ENCODE results near the gene STYXL2.
A peak's percentile ranks its signal among the peaks of the same experiment; 100 is the strongest.

Gene STYXL2

DNA sequence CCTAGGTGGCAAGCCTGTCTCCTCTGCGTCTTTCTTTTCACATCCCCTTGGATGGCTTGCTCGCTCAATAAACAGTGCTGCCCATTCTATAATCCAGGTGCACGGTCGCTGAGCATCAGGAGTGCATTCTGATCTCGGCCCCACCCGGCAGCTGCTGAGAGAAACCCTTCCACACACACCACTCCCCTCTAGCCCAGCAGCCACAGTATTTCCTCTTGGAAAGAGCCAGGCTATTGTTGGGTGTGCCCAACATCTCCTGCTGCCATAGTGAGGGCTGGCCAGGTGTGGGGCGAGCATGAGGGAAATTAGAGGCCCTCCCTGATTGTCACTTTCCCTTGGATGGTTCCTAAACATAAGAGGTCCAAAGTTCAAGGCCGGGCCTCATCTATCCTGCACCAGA, 28.4 kb upstream of the STYXL2 start:
- ATAC-seq: no peak
- TF ChIP-seq ZC3H10 (CRISPR knock-in tag; IDR thresholded peaks at IDR 0.05): no peak
- no peak for TF ChIP-seq ZFP30 (CRISPR knock-in tag; IDR thresholded peaks at IDR 0.05)
- TF ChIP-seq ZNF70 (CRISPR knock-in tag; IDR thresholded peaks at IDR 0.05): no peak
- no peak for TF ChIP-seq ZFP3 (CRISPR knock-in tag; IDR thresholded peaks at IDR 0.05)
- TF ChIP-seq SNAI2 (CRISPR knock-in tag; IDR thresholded peaks at IDR 0.05): no peak
- TF ChIP-seq POU6F1 (CRISPR knock-in tag; IDR thresholded peaks at IDR 0.05; ENCODE audit: borderline replicate concordance, low read depth): no peak
- TF ChIP-seq ISL1 (CRISPR knock-in tag; IDR thresholded peaks at IDR 0.05): no peak
- TF ChIP-seq GLIS3 (CRISPR knock-in tag; IDR thresholded peaks at IDR 0.05): no peak
- TF ChIP-seq CSDC2 (CRISPR knock-in tag; IDR thresholded peaks at IDR 0.05): no peak
- TF ChIP-seq, protein P1, sequence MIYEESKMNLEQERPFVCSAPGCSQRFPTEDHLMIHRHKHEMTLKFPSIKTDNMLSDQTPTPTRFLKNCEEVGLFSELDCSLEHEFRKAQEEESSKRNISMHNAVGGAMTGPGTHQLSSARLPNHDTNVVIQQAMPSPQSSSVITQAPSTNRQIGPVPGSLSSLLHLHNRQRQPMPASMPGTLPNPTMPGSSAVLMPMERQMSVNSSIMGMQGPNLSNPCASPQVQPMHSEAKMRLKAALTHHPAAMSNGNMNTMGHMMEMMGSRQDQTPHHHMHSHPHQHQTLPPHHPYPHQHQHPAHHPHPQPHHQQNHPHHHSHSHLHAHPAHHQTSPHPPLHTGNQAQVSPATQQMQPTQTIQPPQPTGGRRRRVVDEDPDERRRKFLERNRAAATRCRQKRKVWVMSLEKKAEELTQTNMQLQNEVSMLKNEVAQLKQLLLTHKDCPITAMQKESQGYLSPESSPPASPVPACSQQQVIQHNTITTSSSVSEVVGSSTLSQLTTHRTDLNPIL (CRISPR knock-in tag; IDR thresholded peaks at IDR 0.05; ENCODE audit: low read depth): no peak

- peak; percentile 97 for ATAC-seq
- no peak for TF ChIP-seq ZC3H10 (CRISPR knock-in tag; IDR thresholded peaks at IDR 0.05)
- TF ChIP-seq TCF4 (CRISPR knock-in tag; IDR thresholded peaks at IDR 0.05; ENCODE audit: borderline replicate concordance): no peak
These were observed 27.3 kb upstream of the STYXL2 start for GRCh38 chr1:167066333-167067122.

GRCh38 chr1:167067904-167068303, 26.0 kb upstream of the STYXL2 start:
- ATAC-seq: no peak
- TF ChIP-seq, protein P2, sequence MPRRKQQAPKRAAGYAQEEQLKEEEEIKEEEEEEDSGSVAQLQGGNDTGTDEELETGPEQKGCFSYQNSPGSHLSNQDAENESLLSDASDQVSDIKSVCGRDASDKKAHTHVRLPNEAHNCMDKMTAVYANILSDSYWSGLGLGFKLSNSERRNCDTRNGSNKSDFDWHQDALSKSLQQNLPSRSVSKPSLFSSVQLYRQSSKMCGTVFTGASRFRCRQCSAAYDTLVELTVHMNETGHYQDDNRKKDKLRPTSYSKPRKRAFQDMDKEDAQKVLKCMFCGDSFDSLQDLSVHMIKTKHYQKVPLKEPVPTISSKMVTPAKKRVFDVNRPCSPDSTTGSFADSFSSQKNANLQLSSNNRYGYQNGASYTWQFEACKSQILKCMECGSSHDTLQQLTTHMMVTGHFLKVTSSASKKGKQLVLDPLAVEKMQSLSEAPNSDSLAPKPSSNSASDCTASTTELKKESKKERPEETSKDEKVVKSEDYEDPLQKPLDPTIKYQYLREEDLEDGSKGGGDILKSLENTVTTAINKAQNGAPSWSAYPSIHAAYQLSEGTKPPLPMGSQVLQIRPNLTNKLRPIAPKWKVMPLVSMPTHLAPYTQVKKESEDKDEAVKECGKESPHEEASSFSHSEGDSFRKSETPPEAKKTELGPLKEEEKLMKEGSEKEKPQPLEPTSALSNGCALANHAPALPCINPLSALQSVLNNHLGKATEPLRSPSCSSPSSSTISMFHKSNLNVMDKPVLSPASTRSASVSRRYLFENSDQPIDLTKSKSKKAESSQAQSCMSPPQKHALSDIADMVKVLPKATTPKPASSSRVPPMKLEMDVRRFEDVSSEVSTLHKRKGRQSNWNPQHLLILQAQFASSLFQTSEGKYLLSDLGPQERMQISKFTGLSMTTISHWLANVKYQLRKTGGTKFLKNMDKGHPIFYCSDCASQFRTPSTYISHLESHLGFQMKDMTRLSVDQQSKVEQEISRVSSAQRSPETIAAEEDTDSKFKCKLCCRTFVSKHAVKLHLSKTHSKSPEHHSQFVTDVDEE (CRISPR knock-in tag; IDR thresholded peaks at IDR 0.05): no peak
- TF ChIP-seq OSR1 (CRISPR knock-in tag; IDR thresholded peaks at IDR 0.05) (no peak), TCF4 (CRISPR knock-in tag; IDR thresholded peaks at IDR 0.05; ENCODE audit: borderline replicate concordance) (no peak), ESRRG (CRISPR knock-in tag; IDR thresholded peaks at IDR 0.05) (no peak), ZFP3 (CRISPR knock-in tag; IDR thresholded peaks at IDR 0.05) (no peak), ARNTL (CRISPR knock-in tag; IDR thresholded peaks at IDR 0.05; ENCODE audit: borderline replicate concordance, low read depth) (no peak), GLIS3 (CRISPR knock-in tag; IDR thresholded peaks at IDR 0.05) (no peak), ZC3H10 (CRISPR knock-in tag; IDR thresholded peaks at IDR 0.05) (no peak)
- TF ChIP-seq, protein P1 (CRISPR knock-in tag; IDR thresholded peaks at IDR 0.05; ENCODE audit: low read depth): no peak

DNA sequence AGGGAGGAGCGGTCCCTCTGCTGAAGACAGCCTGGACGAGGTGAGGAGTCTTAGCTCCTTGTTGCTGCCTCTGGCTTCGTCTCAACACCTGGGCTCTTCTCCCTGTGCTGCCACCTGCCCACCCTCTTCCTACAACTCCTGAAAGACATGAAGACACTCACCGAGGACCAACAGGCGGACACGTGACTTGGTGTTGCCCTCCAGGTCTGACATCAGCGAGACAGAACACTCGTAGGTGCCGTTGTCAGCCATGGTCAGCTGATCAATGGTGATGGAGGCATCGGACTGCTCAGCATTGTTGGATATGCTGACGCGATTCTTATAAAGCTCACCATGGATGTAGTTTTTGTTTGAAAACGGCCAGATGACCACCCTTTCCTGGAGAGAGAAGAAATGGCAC, 25.1 kb upstream of the STYXL2 start:
- TF ChIP-seq ARNTL (CRISPR knock-in tag; IDR thresholded peaks at IDR 0.05; ENCODE audit: borderline replicate concordance, low read depth) (no peak), ZC3H10 (CRISPR knock-in tag; IDR thresholded peaks at IDR 0.05) (no peak)
- no peak for ATAC-seq

- ATAC-seq: no peak
- no peak for TF ChIP-seq PATZ1 (CRISPR knock-in tag; IDR thresholded peaks at IDR 0.05; ENCODE audit: borderline replicate concordance)
- TF ChIP-seq ZNF8 (CRISPR knock-in tag; IDR thresholded peaks at IDR 0.05): no peak
- no peak for TF ChIP-seq CSDC2 (CRISPR knock-in tag; IDR thresholded peaks at IDR 0.05)
- TF ChIP-seq ZFP3 (CRISPR knock-in tag; IDR thresholded peaks at IDR 0.05): no peak
- TF ChIP-seq ZFP30 (CRISPR knock-in tag; IDR thresholded peaks at IDR 0.05): no peak
- TF ChIP-seq RARB (CRISPR knock-in tag; IDR thresholded peaks at IDR 0.05): no peak
- no peak for TF ChIP-seq ZNF565 (CRISPR knock-in tag; conservative IDR thresholded peaks at IDR 0.05; ENCODE audit: low read depth)
- no peak for TF ChIP-seq ARNTL (CRISPR knock-in tag; IDR thresholded peaks at IDR 0.05; ENCODE audit: borderline replicate concordance, low read depth)
- no peak for TF ChIP-seq TCF4 (CRISPR knock-in tag; IDR thresholded peaks at IDR 0.05; ENCODE audit: borderline replicate concordance)
- no peak for TF ChIP-seq ZNF70 (CRISPR knock-in tag; IDR thresholded peaks at IDR 0.05)
- TF ChIP-seq, protein P2 (CRISPR knock-in tag; IDR thresholded peaks at IDR 0.05): no peak
These were observed 22.6 kb upstream of the STYXL2 start for GRCh38 chr1:167071286-167071685.
